GM12865 (cell line): ENCODE results near the gene GAB3.

Experiments used
- DNase-seq: peaks from one replicate; pipeline ENCODE4 v3.0.0; 2010; ENCODE audit warnings: low read depth
- H3K4me3 ChIP-seq: 2 replicates; pipeline ENCODE4 v1.5.1; 2011; ENCODE audit warnings: mild to moderate bottlenecking, low read depth, low read length, control low read depth
- CTCF ChIP-seq: IDR thresholded peaks from 2 replicates; pipeline ENCODE4 v1.5.1; 2011; ENCODE audit warnings: low read length, control low read depth, low read depth, inconsistent platforms; ENCODE audit not compliant: insufficient read depth; ENCODE audit errors: missing control alignments

Gene GAB3

DNA sequence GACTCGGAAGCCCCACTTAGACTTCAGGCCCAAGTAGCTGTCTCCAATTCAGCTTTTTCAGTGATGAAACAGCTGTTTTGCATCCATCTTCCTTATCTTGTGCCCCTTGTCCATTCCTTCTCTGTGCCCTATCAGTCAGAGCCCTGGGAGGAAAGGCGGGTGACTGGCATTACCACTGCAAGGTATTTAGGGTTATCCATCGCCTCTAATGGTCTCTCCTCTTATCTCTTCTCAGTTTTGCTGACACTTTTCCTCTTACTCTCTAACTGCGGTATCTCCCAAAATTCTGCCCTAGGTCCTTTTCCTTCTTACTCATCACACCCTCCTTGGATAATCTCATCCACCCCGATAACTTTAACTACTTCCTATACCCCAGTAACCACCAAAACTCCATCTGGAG is 13.7 kb downstream of the GAB3 start:
- no peak overlapping the region for H3K4me3 ChIP-seq
- DNase-seq, result no peak
- no peak for TF ChIP-seq CTCF

DNA sequence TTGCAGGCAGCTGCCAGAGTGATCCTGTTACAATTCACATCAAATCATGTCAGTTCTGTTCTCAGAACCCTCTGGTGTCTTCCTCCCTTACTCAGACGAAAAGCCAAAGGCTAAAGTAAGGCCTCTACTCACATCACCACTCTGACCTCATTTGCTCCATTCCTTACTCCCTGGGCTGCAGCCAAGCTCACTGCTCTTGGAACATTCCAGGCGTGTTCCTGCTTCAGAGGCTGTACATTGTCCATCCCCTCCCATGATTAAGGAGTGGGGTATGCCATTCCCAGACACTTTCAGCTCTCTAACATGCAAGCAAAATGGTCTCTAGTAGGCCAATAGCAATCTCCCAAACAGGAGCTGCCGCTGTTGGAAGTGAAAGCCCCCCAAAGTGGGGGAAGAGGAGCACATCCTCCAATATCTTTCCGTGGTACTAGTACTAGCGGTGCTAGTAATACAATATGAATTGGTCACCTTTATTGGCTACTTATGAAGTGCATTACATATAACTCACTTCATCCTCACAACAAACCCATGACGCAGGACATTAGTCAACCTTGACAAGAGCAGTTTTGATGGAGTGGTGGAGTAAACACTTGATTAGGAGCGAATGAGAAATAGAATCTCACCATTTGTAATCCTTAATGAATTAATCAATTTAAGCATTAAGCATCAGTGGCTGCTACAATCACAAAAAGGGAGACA is 15.0 kb downstream of the GAB3 start:
- DNase-seq, result no peak
- TF ChIP-seq CTCF, result no peak

DNA sequence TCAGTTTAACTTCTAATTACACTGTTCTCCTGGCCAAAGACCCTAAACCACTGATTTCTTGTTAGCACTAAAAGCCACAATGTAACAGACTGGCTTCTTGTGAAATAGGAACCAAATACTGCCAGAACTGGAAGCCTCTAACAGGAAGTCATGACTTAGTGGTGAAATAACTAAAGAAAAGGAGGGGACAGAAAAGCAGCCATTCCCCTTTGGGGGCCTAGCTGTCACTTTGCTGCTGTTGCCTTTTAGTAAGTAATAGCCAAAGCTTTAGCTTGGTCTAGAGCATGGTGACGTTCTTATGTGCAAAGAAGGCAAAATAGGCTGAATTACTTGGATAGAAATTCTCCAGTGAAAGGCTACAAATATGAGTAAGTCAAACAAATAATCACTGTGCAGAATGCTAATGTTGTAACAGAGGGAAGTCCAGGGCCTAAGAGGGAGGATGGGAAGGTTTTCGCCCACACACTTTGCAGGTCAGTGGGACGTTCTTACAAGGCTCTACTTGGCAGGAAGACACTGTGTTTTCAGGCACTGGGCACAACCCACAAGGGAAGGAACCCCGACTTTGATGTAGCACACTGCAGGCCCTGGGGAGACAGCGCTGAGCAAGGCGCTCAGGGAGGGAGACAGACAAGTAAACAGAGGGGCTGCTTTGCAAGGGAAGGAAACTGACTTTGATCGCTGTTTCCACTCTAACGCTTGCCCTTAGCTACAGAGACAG is 16.7 kb downstream of the GAB3 start:
- H3K4me3 ChIP-seq, result no peak overlapping the region
- DNase-seq, result no peak
- TF ChIP-seq CTCF, result no peak

More for the DNA sequence above, 15.0 kb downstream of the GAB3 start:
- no peak overlapping the region for H3K4me3 ChIP-seq

DNA sequence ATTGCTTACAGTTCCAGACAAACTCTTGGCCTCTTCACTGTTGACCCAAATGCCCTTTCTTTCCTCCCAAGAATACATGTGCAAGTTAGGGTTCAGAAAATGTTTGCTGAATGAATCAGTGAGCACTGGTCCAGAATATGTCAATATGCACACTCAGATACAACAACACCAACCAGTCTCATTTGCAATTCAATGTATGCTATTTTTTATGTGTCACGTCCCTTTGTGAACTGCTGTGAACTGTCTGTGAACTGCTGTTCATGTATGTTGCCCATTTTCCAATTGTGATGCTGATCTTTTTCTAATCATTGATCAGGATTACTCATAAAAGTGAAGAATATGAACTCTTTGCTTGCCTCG is 17.8 kb downstream of the GAB3 start:
- no peak for TF ChIP-seq CTCF
- no peak for DNase-seq
- no peak overlapping the region for H3K4me3 ChIP-seq

- no peak for DNase-seq
- no peak overlapping the region for H3K4me3 ChIP-seq
- TF ChIP-seq CTCF, result no peak
These were observed 18.3 kb downstream of the GAB3 start for GRCh38 chrX:154732421-154733065.

DNA sequence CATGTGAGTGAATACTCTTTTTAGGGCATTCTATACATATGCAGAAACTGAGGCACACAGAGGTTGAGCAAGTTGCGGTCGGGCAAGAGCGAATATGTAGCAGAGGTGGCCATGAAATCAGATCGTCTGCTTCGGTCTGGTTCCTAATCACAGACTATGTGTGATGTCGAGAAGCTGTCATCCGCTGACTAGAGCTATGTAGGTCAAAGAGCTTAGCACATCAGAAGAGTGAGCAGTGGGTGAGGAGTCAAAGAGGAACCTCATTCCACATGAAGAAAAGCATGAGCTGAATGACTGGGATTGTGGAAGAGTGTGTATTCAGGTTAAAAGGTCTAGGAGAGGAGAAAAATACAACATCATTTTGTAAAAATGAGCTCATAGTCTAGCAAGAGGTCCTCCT is 19.0 kb downstream of the GAB3 start:
- DNase-seq, result no peak
- H3K4me3 ChIP-seq, result no peak overlapping the region
- TF ChIP-seq CTCF, result no peak
